K562 (cell line): Measurements from ENCODE around the gene GLE1. TPM values are rescaled to one million over a fixed set of nuclear protein-coding genes. Genes with fewer than 3 reads are reported as not detected.

Source experiments
- ATAC-seq: fragments of 200-7000 bp; cut with Tn5 transposase; 3 replicates; pipeline ENCODE4 v1.9.1; 2020; ENCODE audit warnings: moderate library complexity
- BruUV-seq: library from RNA; stranded (reverse); fragments of 400-500 nt; replicated peaks from 2 replicates; lab custom pipeline; 2021; lab: Mats Ljungman, UMichigan
- CTCF ChIA-PET: fragments of 300-600 bp; formaldehyde crosslinking; extraction: SDS; loops from one replicate; lab custom pipeline; 2021; ENCODE audit warnings: low intra/inter-chr PET ratio; lab: Yijun Ruan, JAX
- POLR2A ChIA-PET: fragments of 300-600, 350-650 bp; sonication (Branson Sonifier 250); formaldehyde crosslinking; extraction: SDS; loops from one replicate; lab custom pipeline; 2021; ENCODE audit warnings: antibody characterized with exemption, inconsistent platforms; lab: Yijun Ruan, JAX
- DNase-seq, 4 experiments: peaks; one replicate each; pipeline versions ENCODE4 v3.0.0 to v3.0.0-alpha.2; 2011 to 2018; ENCODE audit warnings: low spot score in 3 of 4, mixed read lengths in 3 of 4; ENCODE audit errors: extremely low read depth in 1 of 4
- FAIRE-seq: peaks from 2 replicates; lab custom pipeline; 2011; peaks lifted over from hg19 to GRCh38; lab: Jason Lieb, UNC
- H2AFZ ChIP-seq: 2 replicates; pipeline ENCODE4 v1.6.0; 2011; ENCODE audit warnings: low read depth, low read length, control low read depth, inconsistent platforms
- H3K27ac ChIP-seq: fragments of 200-600 bp; 3 replicates; pipeline ENCODE4 v1.8.0; 2011; ENCODE audit warnings: low read depth, mild to moderate bottlenecking, control low read depth, inconsistent platforms, low read length, moderate library complexity, mixed read lengths; ENCODE audit errors: extremely low read depth
- H3K27me3 ChIP-seq, 2 experiments: fragments of 300-600 bp in 1 of 2; 2 replicates in 1 of 2; 3 replicates in 1 of 2; pipeline versions ENCODE4 v1.6.0 to v1.8.0; 2011; ENCODE audit warnings: inconsistent platforms in 2 of 2, low read length in 2 of 2, mild to moderate bottlenecking in 1 of 2, mixed read lengths in 1 of 2, moderate library complexity in 1 of 2; ENCODE audit not compliant: control insufficient read depth in 2 of 2, insufficient read depth in 2 of 2
- H3K36me3 ChIP-seq: fragments of 300-600 bp; 3 replicates; pipeline ENCODE4 v1.8.0; 2011; ENCODE audit warnings: mild to moderate bottlenecking, low read length, inconsistent platforms; ENCODE audit not compliant: control insufficient read depth, insufficient read depth
- H3K4me1 ChIP-seq, 2 experiments: fragments of 200-600 bp in 1 of 2; replicated peaks in 1 of 2; 2 replicates in 1 of 2; 3 replicates in 1 of 2; pipeline versions ENCODE4 v1.5.1 to v1.8.0; 2011; ENCODE audit warnings: inconsistent platforms in 2 of 2, low read length in 2 of 2, mild to moderate bottlenecking in 1 of 2, mixed read lengths in 1 of 2, moderate library complexity in 1 of 2; ENCODE audit not compliant: control insufficient read depth in 2 of 2, insufficient read depth in 2 of 2
- H3K4me2 ChIP-seq: 2 replicates; pipeline ENCODE4 v1.6.1; 2011; ENCODE audit warnings: low read length, control low read depth, inconsistent platforms, mixed read lengths; ENCODE audit not compliant: insufficient read depth
- H3K4me3 ChIP-seq: fragments of 200-600 bp; sonication (generic), shearing (Covaris generic); 2 replicates; pipeline ENCODE4 v1.5.1; 2016; ENCODE audit warnings: control low read depth, inconsistent platforms
- H3K79me2 ChIP-seq: fragments of 200-600 bp; 3 replicates; pipeline ENCODE4 v1.8.0; 2011; ENCODE audit warnings: low read length, inconsistent platforms; ENCODE audit not compliant: control insufficient read depth, insufficient read depth
- H3K9ac ChIP-seq, 2 experiments: 2 replicates each; pipeline versions ENCODE4 v1.6.0 to v1.6.1; 2011; ENCODE audit warnings: low read depth in 2 of 2, low read length in 2 of 2, control low read depth in 1 of 2, inconsistent platforms in 1 of 2, mild to moderate bottlenecking in 1 of 2, mixed read lengths in 1 of 2; ENCODE audit not compliant: insufficient read depth in 1 of 2
- H3K9me1 ChIP-seq: one replicate; pipeline ENCODE4 v1.6.0; 2011; ENCODE audit warnings: inconsistent platforms, mild to moderate bottlenecking, low read length, moderate library complexity; ENCODE audit not compliant: control insufficient read depth, insufficient read depth
- H3K9me3 ChIP-seq: replicated peaks from 2 replicates; pipeline ENCODE4 v1.5.1; 2011; ENCODE audit warnings: low read depth, low read length, inconsistent platforms; ENCODE audit not compliant: control insufficient read depth, insufficient read depth
- H4K20me1 ChIP-seq: replicated peaks from 2 replicates; pipeline ENCODE4 v1.6.1; 2011; ENCODE audit warnings: low read length, inconsistent platforms, mixed read lengths; ENCODE audit not compliant: control insufficient read depth, insufficient read depth
- BRD9 ChIP-seq: fragments of 450-650 bp; IDR thresholded peaks from 2 replicates; pipeline ENCODE4 v1.6.1; 2018; ENCODE audit warnings: low read depth; ENCODE audit not compliant: partially characterized antibody
- FOXP1 ChIP-seq: sonication (generic); formaldehyde crosslinking; IDR thresholded peaks from 2 replicates; pipeline ENCODE4 v1.8.0; 2022; ENCODE audit warnings: mild to moderate bottlenecking, missing genetic modification reagents
- GATAD2A ChIP-seq: fragments of 450-650 bp; IDR thresholded peaks from 2 replicates; pipeline ENCODE4 v1.6.1; 2017
- KHSRP ChIP-seq: fragments of 450-650 bp; IDR thresholded peaks from 2 replicates; pipeline ENCODE4 v1.6.1; 2017
- MTF1 ChIP-seq: fragments of 250-450 bp; sonication (Bioruptor Pico); IDR thresholded peaks from 2 replicates; pipeline ENCODE4 v1.9.0; 2021; ENCODE audit warnings: moderate library complexity, mild to moderate bottlenecking, inconsistent platforms, borderline replicate concordance
- PTRF ChIP-seq: fragments of 450-650 bp; IDR thresholded peaks from 2 replicates; pipeline ENCODE4 v1.6.1; 2016; ENCODE audit warnings: mild to moderate bottlenecking, missing genetic modification characterization, missing compliant biosample characterization
- SNRNP70 ChIP-seq: fragments of 200-400 bp; formaldehyde crosslinking; optimal IDR thresholded peaks from 2 replicates; pipeline ENCODE3; 2017; ENCODE audit warnings: low read depth, low read length
- SRSF7 ChIP-seq: fragments of 200-400 bp; formaldehyde crosslinking; optimal IDR thresholded peaks from 2 replicates; pipeline ENCODE3; 2017; ENCODE audit warnings: mild to moderate bottlenecking, low read depth, low read length
- TEAD2 ChIP-seq: fragments of 450-650 bp; IDR thresholded peaks from 2 replicates; pipeline ENCODE4 v1.6.1; 2016; ENCODE audit warnings: missing genetic modification characterization, control low read depth, missing compliant biosample characterization
- WGBS: fragments of 100-300 bp; shearing (Covaris generic); methylation state at CpG from one replicate; pipeline ENCODE4 v1.1.6; 2016; ENCODE audit warnings: low coverage, mixed read lengths; ENCODE audit not compliant: insufficient coverage; ENCODE audit errors: missing lambda C conversion rate; 5-methylcytosine and 5-hydroxymethylcytosine counted together
- in situ Hi-C: fragments of 300-500 bp; cut with MboI; formaldehyde crosslinking; loops from 4 replicates; pipeline ENCODE4 v1.15.0; 2018; ENCODE audit warnings: inconsistent platforms, mixed read lengths
- intact Hi-C: fragments of 100-400 bp; cut with micrococcal nuclease; formaldehyde crosslinking; loops from 2 replicates; pipeline ENCODE4 v1.14.2; 2022
- polyA plus RNA-seq, 8 experiments: library from polyadenylated mRNA; depleted of rRNA in 4 of 8; stranded (reverse) in 5 of 8; unstranded in 3 of 8; fragments of >200 nt; fragmentation: Nextera tagmentation in 2 of 8; fragmentation: Illumina TruSeq in 1 of 8; extraction: Ambion mirVana in 2 of 8; extraction: Trizol in 1 of 8; gene quantifications; 2 replicates each; pipeline versions ENCODE4 v1.2.1 to v1.2.3, GENCODE V29; 2011 to 2014; ENCODE audit warnings: inconsistent platforms in 1 of 8, missing spikeins in 1 of 8
- total RNA-seq, 7 experiments: library from RNA; depleted of rRNA in 6 of 7; stranded (reverse); fragments of >200 nt in 6 of 7; fragmentation: Illumina TruSeq in 2 of 7; extraction: Trizol in 2 of 7; gene quantifications; 2 replicates each; pipeline versions ENCODE4 v1.2.1 to v1.2.3, GENCODE V29; 2011 to 2021; ENCODE audit warnings: low replicate concordance in 1 of 7
- TF ChIP-seq, protein P1 (sequence below): sonication (generic); formaldehyde crosslinking; IDR thresholded peaks from 2 replicates; pipeline ENCODE4 v1.8.1; 2023; ENCODE audit warnings: mild to moderate bottlenecking, missing genetic modification reagents, moderate library complexity
- TF ChIP-seq, protein P2 (sequence below): fragments of 250-450 bp; sonication (Bioruptor Pico); IDR thresholded peaks from 2 replicates; pipeline ENCODE4 v1.8.0; 2022; ENCODE audit warnings: inconsistent platforms
- TF ChIP-seq, protein P3 (sequence below), 2 experiments: fragments of 450-650 bp; IDR thresholded peaks; 2 replicates each; pipeline ENCODE4 v1.6.1; 2016
- TF ChIP-seq, protein P4 (sequence below): fragments of 450-650 bp; IDR thresholded peaks from 2 replicates; pipeline ENCODE4 v1.6.1; 2018; ENCODE audit warnings: mild to moderate bottlenecking, low read depth; ENCODE audit not compliant: partially characterized antibody
- TF ChIP-seq, protein P5 (sequence below): IDR thresholded peaks from 2 replicates; pipeline ENCODE4 v1.6.1; 2016; ENCODE audit warnings: missing genetic modification characterization, missing compliant biosample characterization

GLE1 gene
- total and polyA plus RNA-seq, 9 of the 15 experiments (the other 6 are each of a cell fraction or from before 2014, with no cell fraction given): 15.9 to 44.8 (median 37.6) TPM

DNA sequence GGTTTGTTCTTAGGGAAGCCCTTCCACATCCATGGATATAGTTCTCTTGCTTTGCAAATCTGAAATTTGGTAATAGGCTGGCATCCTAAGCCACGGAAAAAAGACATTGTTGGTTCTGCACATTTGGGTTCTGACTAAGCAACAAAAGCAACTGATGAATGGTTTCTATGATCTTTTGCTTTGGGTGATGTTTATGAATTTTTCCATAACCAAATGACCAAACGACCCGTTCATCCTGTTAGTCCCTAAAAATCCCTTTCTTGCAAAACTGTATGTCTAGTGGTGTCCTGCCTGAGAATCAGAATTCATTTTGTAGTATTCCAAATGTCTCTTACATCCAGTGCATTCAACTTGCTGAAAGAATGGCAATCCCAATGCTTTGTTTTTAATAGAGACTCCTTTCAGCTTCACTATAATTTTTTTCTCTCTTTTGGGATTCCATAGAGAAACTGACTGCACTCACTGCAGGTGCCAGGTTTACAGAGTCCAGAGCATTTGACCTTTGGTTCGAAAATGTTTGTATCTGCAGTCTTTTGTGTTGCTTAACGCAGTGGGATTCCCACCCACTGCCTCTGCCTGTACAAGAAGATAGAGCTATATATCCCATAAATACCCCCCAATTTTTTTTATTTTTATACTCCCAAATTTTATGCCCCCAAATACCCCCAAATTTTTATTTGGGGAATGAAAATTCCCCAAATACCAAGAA lies 52.6 kb downstream of the GLE1 start:
- peaks cover 4 to 9% of the 10 kb centered on the region in 2 experiments; a peak in 2 of 5 replicates for H3K27me3 ChIP-seq
- H3K9ac ChIP-seq: no peak overlapping the region
- no peak overlapping the region for H3K4me2 ChIP-seq
- TF ChIP-seq, protein P1, sequence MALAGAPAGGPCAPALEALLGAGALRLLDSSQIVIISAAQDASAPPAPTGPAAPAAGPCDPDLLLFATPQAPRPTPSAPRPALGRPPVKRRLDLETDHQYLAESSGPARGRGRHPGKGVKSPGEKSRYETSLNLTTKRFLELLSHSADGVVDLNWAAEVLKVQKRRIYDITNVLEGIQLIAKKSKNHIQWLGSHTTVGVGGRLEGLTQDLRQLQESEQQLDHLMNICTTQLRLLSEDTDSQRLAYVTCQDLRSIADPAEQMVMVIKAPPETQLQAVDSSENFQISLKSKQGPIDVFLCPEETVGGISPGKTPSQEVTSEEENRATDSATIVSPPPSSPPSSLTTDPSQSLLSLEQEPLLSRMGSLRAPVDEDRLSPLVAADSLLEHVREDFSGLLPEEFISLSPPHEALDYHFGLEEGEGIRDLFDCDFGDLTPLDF (CRISPR knock-in tag): no peak
- TF ChIP-seq BRD9 (no peak), MTF1 (CRISPR knock-in tag) (no peak), GATAD2A (no peak), KHSRP (no peak), PTRF (tag) (no peak), FOXP1 (no peak), TEAD2 (tag) (no peak), SRSF7 (no peak), SNRNP70 (no peak)
- TF ChIP-seq, protein P2, sequence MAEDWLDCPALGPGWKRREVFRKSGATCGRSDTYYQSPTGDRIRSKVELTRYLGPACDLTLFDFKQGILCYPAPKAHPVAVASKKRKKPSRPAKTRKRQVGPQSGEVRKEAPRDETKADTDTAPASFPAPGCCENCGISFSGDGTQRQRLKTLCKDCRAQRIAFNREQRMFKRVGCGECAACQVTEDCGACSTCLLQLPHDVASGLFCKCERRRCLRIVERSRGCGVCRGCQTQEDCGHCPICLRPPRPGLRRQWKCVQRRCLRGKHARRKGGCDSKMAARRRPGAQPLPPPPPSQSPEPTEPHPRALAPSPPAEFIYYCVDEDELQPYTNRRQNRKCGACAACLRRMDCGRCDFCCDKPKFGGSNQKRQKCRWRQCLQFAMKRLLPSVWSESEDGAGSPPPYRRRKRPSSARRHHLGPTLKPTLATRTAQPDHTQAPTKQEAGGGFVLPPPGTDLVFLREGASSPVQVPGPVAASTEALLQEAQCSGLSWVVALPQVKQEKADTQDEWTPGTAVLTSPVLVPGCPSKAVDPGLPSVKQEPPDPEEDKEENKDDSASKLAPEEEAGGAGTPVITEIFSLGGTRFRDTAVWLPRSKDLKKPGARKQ (CRISPR knock-in tag): no peak
- TF ChIP-seq, protein P3, sequence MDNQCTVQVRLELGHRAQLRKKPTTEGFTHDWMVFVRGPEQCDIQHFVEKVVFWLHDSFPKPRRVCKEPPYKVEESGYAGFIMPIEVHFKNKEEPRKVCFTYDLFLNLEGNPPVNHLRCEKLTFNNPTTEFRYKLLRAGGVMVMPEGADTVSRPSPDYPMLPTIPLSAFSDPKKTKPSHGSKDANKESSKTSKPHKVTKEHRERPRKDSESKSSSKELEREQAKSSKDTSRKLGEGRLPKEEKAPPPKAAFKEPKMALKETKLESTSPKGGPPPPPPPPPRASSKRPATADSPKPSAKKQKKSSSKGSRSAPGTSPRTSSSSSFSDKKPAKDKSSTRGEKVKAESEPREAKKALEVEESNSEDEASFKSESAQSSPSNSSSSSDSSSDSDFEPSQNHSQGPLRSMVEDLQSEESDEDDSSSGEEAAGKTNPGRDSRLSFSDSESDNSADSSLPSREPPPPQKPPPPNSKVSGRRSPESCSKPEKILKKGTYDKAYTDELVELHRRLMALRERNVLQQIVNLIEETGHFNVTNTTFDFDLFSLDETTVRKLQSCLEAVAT (IDR thresholded peaks at IDR 0.05): no peak
- TF ChIP-seq, protein P4, sequence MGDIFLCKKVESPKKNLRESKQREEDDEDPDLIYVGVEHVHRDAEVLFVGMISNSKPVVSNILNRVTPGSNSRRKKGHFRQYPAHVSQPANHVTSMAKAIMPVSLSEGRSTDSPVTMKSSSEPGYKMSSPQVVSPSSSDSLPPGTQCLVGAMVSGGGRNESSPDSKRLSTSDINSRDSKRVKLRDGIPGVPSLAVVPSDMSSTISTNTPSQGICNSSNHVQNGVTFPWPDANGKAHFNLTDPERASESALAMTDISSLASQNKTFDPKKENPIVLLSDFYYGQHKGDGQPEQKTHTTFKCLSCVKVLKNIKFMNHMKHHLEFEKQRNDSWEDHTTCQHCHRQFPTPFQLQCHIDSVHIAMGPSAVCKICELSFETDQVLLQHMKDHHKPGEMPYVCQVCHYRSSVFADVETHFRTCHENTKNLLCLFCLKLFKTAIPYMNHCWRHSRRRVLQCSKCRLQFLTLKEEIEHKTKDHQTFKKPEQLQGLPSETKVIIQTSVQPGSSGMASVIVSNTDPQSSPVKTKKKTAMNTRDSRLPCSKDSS: no peak
- TF ChIP-seq, protein P5, sequence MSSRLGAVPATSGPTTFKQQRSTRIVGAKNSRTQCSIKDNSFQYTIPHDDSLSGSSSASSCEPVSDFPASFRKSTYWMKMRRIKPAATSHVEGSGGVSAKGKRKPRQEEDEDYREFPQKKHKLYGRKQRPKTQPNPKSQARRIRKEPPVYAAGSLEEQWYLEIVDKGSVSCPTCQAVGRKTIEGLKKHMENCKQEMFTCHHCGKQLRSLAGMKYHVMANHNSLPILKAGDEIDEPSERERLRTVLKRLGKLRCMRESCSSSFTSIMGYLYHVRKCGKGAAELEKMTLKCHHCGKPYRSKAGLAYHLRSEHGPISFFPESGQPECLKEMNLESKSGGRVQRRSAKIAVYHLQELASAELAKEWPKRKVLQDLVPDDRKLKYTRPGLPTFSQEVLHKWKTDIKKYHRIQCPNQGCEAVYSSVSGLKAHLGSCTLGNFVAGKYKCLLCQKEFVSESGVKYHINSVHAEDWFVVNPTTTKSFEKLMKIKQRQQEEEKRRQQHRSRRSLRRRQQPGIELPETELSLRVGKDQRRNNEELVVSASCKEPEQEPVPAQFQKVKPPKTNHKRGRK (tag): no peak
- no peaks in the 10 kb centered on the region for H3K79me2 ChIP-seq
- no peak for ATAC-seq
- H2AFZ ChIP-seq: no peak overlapping the region
- no peak for DNase-seq
- intact Hi-C loops (loop anchor here (10.0 kb wide), 1 partner anchor 192 kb away; no protein-coding TSS in a partner anchor), in situ Hi-C loops (no loop called here)
- no peaks in the 10 kb centered on the region for H3K9me3 ChIP-seq
- H3K4me3 ChIP-seq: no peak overlapping the region
- no peak overlapping the region for H3K27ac ChIP-seq
- no peak for FAIRE-seq
- 8% methylated on average over 5 of the region's 5 CpGs for WGBS
- ChIA-PET CTCF (no interaction called here), POLR2A (no interaction called here)
- H3K4me1 ChIP-seq: peaks cover 15 to 17% of the 10 kb centered on the region in 2 experiments
- no peaks in the 10 kb centered on the region for H3K9me1 ChIP-seq
- no TSS peak for BruUV-seq
- no peaks in the 10 kb centered on the region for H3K36me3 ChIP-seq
- peaks cover 15% of the 10 kb centered on the region for H4K20me1 ChIP-seq
